ENCODE measurements around the gene PSME2. TPM values are rescaled to one million over a fixed set of nuclear protein-coding genes. Genes with fewer than 3 reads are reported as not detected.
A peak's percentile ranks its signal among the peaks of the same experiment; 100 is the strongest.

The PSME2 gene
- total and polyA plus RNA-seq, 2 of the 13 experiments (the other 11 are each of a cell fraction or from before 2014, with no cell fraction given), result 332 to 716 TPM

DNA sequence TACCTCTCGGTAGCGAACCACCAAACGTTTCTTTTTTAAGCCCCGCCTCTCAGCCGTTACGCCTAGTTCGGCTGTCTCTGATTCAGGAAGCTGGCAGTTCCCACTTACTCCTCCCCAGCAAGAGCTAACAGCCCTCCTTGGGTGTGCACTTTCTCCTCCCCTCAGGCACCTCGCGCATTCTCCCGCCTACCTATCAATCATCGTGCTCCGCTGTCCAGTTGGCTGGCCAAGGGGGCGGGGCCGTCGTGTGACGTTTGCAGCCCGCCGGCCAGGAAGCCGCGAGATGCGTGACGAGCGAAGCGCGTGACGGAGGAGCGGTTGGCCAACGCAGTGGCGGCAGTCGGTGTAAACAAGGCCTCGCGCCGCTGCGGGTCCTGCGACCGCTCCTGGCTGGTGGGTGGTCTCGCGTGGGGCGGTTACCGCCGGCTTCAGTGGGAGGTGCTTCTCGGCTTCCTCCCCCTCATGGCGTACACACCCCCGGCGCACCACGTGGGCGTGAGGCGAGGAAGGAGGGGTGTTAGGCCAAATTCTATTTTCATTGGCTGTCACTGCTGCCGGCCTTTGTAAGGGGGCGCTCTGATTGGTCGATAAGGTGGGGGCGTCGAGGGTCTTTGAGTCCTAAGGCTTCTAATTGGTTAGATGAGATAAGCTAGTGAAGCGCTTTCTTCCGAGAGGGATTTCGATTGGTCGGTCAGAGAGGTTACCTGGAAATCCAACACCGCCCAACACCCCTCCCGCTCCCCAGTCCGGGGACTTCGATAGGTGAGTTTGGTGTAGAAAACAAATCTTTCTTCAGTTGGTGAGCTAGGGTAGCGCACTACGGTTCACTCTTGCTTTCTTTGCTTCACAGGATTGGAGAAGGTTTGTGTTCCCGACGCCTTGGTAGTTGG lies 31.6 kb downstream of the PSME2 start, which contains the start of the genes DCAF11 and NRL:
Gene DCAF11, plus strand, starts transcription at position 246 of the 890 bp plus-strand sequence. CDS start 818 bp downstream, outside the sequence.
Gene NRL, minus strand, starts transcription at position 418 of the 890 bp plus-strand sequence. CDS start 32,101 bp downstream, outside the sequence.
- intact Hi-C loops (cut with micrococcal nuclease; ENCODE audit: unreplicated experiment) (loop anchor here (1.0 to 10.0 kb wide), 9 partner anchors 11 to 1020 kb away; partner anchors contain the start of genes ACIN1, BCL2L2, C14orf119 and EMC9), in situ Hi-C loops (cut with HindIII; ENCODE audit: extremely low pct_ligation_motif_present, low pct_unique_long_range_greater_than_20kb) (loop anchor here (25.0 kb wide), 1 partner anchor 1527 kb away; the partner anchor contains the start of genes ABHD4 and DAD1)
- DNase-seq (ENCODE audit: low spot score) (peak; percentile 100), FAIRE-seq (peak; percentile 98), ATAC-seq (peak; percentile 88)
- Histone ChIP-seq H3K27me3 (ENCODE audit: control insufficient read depth in 1 of 2, insufficient read depth in 2 of 2, low read length in 2 of 2) (no peaks in the 10 kb centered on the region; a peak in 1 of 5 replicates), H3K4me2 (ENCODE audit: low read depth, low read length) (peak within 1 kb of the TSS; percentile 100), H3K4me1 (ENCODE audit: insufficient read depth, low read length) (peaks cover 48% of the 10 kb centered on the region), H3K4me3 (replicated peaks in 1 of 3; ENCODE audit: insufficient read depth in 1 of 3, low read depth in 2 of 3, low read length in 3 of 3) (peak within 1 kb of the TSS; percentile 66 to 96 (median 85)), H3K79me2 (ENCODE audit: insufficient read depth, low read length) (peaks cover 33% of the 10 kb centered on the region), H3K36me3 (replicated peaks in 1 of 2; ENCODE audit: control insufficient read depth in 1 of 2, insufficient read depth in 2 of 2, low read length in 2 of 2) (peaks cover 32 to 37% of the 10 kb centered on the region in 2 experiments), H3K9ac (ENCODE audit: insufficient read depth, low read depth, low read length) (peak within 1 kb of the TSS; percentile 99), H3K9me3 (ENCODE audit: low read length) (no peaks in the 10 kb centered on the region), H2AFZ (ENCODE audit: low read length) (no peak within 1 kb of the TSS), H4K20me1 (ENCODE audit: insufficient read depth, low read length) (no peaks in the 10 kb centered on the region), H3K27ac (ENCODE audit: extremely low read length, insufficient read depth, low read length) (peak within 1 kb of the TSS; percentile 98)
- WGBS (ENCODE audit: low lambda C conversion rate), result under 1% methylated on average over 65 of the region's 65 CpGs
- no TSS peak for BruUV-seq (replicated peaks)
- ChIA-PET CTCF (ENCODE audit: low intra/inter-chr PET ratio, low total read pairs) (interaction anchor here (1.1 to 1.6 kb wide), 2 partner anchors 21 to 47 kb away, joined by 3 read pairs; partner anchors contain the start of genes IRF9 and PSME1), POLR2A (interaction anchor here (0.7 to 15.5 kb wide), 79 partner anchors 11 to 1348 kb away, joined by 3 to 977 read pairs (median 7); partner anchors contain the start of genes ACIN1, AP1G2, BCL2L2 and C14orf119)
- TF ChIP-seq PHF20 (CRISPR knock-in tag; IDR thresholded peaks at IDR 0.05) (no peak), PLRG1 (conservative IDR thresholded peaks at IDR 0.05) (no peak), MAF1 (CRISPR knock-in tag; IDR thresholded peaks at IDR 0.05; ENCODE audit: borderline replicate concordance) (peak; percentile 96), ZNF468 (CRISPR knock-in tag; IDR thresholded peaks at IDR 0.05) (no peak), BRD4 (CRISPR knock-in tag; IDR thresholded peaks at IDR 0.05) (peak; percentile 99), SP4 (CRISPR knock-in tag; IDR thresholded peaks at IDR 0.05) (no peak)
- TF ChIP-seq, protein P1, sequence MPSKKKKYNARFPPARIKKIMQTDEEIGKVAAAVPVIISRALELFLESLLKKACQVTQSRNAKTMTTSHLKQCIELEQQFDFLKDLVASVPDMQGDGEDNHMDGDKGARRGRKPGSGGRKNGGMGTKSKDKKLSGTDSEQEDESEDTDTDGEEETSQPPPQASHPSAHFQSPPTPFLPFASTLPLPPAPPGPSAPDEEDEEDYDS (CRISPR knock-in tag; IDR thresholded peaks at IDR 0.05), result peak; percentile 89
- TF ChIP-seq, protein P2, sequence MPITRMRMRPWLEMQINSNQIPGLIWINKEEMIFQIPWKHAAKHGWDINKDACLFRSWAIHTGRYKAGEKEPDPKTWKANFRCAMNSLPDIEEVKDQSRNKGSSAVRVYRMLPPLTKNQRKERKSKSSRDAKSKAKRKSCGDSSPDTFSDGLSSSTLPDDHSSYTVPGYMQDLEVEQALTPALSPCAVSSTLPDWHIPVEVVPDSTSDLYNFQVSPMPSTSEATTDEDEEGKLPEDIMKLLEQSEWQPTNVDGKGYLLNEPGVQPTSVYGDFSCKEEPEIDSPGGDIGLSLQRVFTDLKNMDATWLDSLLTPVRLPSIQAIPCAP (CRISPR knock-in tag; IDR thresholded peaks at IDR 0.05; ENCODE audit: low read depth), result peak; percentile 95; the same call in 1 of the 2 replicates
- TF ChIP-seq, protein P3, sequence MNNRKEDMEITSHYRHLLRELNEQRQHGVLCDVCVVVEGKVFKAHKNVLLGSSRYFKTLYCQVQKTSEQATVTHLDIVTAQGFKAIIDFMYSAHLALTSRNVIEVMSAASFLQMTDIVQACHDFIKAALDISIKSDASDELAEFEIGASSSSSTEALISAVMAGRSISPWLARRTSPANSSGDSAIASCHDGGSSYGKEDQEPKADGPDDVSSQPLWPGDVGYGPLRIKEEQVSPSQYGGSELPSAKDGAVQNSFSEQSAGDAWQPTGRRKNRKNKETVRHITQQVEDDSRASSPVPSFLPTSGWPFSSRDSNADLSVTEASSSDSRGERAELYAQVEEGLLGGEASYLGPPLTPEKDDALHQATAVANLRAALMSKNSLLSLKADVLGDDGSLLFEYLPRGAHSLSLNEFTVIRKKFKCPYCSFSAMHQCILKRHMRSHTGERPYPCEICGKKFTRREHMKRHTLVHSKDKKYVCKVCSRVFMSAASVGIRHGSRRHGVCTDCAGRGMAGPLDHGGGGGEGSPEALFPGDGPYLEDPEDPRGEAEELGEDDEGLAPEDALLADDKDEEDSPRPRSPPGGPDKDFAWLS (CRISPR knock-in tag; IDR thresholded peaks at IDR 0.05; ENCODE audit: borderline replicate concordance), result no peak; the same call in 1 of the 2 replicates
- TF ChIP-seq, protein P4, sequence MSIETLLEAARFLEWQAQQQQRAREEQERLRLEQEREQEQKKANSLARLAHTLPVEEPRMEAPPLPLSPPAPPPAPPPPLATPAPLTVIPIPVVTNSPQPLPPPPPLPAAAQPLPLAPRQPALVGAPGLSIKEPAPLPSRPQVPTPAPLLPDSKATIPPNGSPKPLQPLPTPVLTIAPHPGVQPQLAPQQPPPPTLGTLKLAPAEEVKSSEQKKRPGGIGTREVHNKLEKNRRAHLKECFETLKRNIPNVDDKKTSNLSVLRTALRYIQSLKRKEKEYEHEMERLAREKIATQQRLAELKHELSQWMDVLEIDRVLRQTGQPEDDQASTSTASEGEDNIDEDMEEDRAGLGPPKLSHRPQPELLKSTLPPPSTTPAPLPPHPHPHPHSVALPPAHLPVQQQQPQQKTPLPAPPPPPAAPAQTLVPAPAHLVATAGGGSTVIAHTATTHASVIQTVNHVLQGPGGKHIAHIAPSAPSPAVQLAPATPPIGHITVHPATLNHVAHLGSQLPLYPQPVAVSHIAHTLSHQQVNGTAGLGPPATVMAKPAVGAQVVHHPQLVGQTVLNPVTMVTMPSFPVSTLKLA (IDR thresholded peaks at IDR 0.05), result peak; percentile 99
- TF ChIP-seq, protein P5, sequence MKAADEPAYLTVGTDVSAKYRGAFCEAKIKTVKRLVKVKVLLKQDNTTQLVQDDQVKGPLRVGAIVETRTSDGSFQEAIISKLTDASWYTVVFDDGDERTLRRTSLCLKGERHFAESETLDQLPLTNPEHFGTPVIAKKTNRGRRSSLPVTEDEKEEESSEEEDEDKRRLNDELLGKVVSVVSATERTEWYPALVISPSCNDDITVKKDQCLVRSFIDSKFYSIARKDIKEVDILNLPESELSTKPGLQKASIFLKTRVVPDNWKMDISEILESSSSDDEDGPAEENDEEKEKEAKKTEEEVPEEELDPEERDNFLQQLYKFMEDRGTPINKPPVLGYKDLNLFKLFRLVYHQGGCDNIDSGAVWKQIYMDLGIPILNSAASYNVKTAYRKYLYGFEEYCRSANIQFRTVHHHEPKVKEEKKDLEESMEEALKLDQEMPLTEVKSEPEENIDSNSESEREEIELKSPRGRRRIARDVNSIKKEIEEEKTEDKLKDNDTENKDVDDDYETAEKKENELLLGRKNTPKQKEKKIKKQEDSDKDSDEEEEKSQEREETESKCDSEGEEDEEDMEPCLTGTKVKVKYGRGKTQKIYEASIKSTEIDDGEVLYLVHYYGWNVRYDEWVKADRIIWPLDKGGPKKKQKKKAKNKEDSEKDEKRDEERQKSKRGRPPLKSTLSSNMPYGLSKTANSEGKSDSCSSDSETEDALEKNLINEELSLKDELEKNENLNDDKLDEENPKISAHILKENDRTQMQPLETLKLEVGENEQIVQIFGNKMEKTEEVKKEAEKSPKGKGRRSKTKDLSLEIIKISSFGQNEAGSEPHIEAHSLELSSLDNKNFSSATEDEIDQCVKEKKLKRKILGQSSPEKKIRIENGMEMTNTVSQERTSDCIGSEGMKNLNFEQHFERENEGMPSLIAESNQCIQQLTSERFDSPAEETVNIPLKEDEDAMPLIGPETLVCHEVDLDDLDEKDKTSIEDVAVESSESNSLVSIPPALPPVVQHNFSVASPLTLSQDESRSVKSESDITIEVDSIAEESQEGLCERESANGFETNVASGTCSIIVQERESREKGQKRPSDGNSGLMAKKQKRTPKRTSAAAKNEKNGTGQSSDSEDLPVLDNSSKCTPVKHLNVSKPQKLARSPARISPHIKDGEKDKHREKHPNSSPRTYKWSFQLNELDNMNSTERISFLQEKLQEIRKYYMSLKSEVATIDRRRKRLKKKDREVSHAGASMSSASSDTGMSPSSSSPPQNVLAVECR (CRISPR knock-in tag; IDR thresholded peaks at IDR 0.05; ENCODE audit: borderline replicate concordance), result peak; percentile 95
